ENCODE data around the gene DKK3. TPM values are rescaled to one million over a fixed set of nuclear protein-coding genes. Genes with fewer than 3 reads are reported as not detected.
A peak's percentile ranks its signal among the peaks of the same experiment; 100 is the strongest.

DKK3 gene
- total RNA-seq, 2 donors from 2014 or later = 732 to 847 TPM

- Histone ChIP-seq H3K4me1 (ENCODE audit: control insufficient read depth in 1 of 2, low read depth in 2 of 2) (peaks cover 23 to 82% of the 10 kb centered on the region in 2 donors), H3K27me3 (replicated peaks; ENCODE audit: insufficient read depth) (no peaks in the 10 kb centered on the region), H3K27ac (peak overlapping the region; percentile 73 to 96), H3K36me3 (no peaks in the 10 kb centered on the region), H3K4me3 (no peak overlapping the region), H3K9me3 (no peaks in the 10 kb centered on the region)
- peak; percentile 17 for ATAC-seq (ENCODE audit: insufficient number of reproducible peaks, low FRiP score, low read depth)
- TF ChIP-seq CTCF (IDR thresholded peaks at IDR 0.05) = no peak
- no peak for DNase-seq (ENCODE audit: low spot score)
These were observed 23.3 kb downstream of the DKK3 start for GRCh38 chr11:11985016-11985715.

DNA sequence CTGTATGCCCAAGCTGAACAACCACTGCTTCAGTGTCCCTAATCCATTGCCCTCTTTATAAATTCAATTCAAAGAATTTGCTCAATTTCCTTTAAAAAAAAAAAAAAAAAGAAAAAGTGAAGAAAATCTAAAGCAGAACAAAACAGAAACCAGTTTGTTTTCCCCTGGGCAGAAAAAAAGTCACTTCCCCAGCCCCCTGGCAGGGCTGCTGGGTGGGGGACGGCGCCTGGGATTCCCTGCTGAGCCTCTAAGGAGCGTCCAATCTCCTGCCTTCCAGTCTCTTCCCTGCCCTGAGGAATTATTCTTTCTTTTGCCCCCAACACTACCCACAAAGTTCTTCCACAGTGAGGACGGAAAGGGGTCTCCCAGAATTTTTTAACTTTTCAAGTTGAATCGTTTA lies 23.9 kb downstream of the DKK3 start:
- H3K36me3 ChIP-seq = no peaks in the 10 kb centered on the region
- H3K4me1 ChIP-seq (ENCODE audit: control insufficient read depth in 1 of 2, low read depth in 2 of 2) = peaks cover 27 to 82% of the 10 kb centered on the region in 2 donors
- no peak for ATAC-seq (ENCODE audit: insufficient number of reproducible peaks, low FRiP score, low read depth)
- no peaks in the 10 kb centered on the region for H3K27me3 ChIP-seq (replicated peaks; ENCODE audit: insufficient read depth)
- no peak for DNase-seq (ENCODE audit: low spot score)
- H3K9me3 ChIP-seq = no peaks in the 10 kb centered on the region
- no peak for TF ChIP-seq CTCF (IDR thresholded peaks at IDR 0.05)
- no peak overlapping the region for H3K4me3 ChIP-seq
- peak overlapping the region; percentile 73 to 96 for H3K27ac ChIP-seq

DNA sequence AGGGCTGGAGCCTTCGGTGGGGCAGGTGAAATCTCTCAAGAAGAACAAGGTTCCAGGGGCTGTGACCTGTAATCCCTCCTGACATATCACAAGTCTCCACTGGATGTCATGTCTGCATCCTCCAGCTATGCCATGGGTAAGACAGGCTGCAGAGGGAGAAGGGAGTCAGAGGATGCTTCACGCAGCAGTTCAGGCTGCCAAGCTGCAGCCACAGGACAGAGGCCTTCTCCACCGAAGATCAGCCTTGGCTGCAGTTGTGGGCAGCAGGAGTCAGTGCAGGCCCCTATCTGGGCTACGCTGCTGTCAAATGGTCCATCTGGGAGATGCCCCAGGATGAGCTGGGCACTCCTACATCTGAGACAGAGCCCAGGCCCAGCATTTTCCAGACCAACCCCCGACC lies 25.0 kb downstream of the DKK3 start:
- Histone ChIP-seq H3K36me3 (no peaks in the 10 kb centered on the region), H3K27me3 (replicated peaks; ENCODE audit: insufficient read depth) (no peaks in the 10 kb centered on the region), H3K27ac (peak overlapping the region; percentile 73 to 96), H3K4me1 (ENCODE audit: control insufficient read depth in 1 of 2, low read depth in 2 of 2) (peaks cover 39 to 86% of the 10 kb centered on the region in 2 donors), H3K4me3 (no peak overlapping the region), H3K9me3 (no peaks in the 10 kb centered on the region)
- no peak for DNase-seq (ENCODE audit: low spot score)
- no peak for ATAC-seq (ENCODE audit: insufficient number of reproducible peaks, low FRiP score, low read depth)
- TF ChIP-seq CTCF (IDR thresholded peaks at IDR 0.05) = no peak

- DNase-seq (ENCODE audit: low spot score) = no peak
- H3K4me3 ChIP-seq = no peak overlapping the region
- peak overlapping the region; percentile 77 to 96 for H3K27ac ChIP-seq
- H3K9me3 ChIP-seq = no peaks in the 10 kb centered on the region
- no peaks in the 10 kb centered on the region for H3K36me3 ChIP-seq
- peak; percentile 11 for ATAC-seq (ENCODE audit: insufficient number of reproducible peaks, low FRiP score, low read depth)
- TF ChIP-seq CTCF (IDR thresholded peaks at IDR 0.05) = no peak
- H3K27me3 ChIP-seq (replicated peaks; ENCODE audit: insufficient read depth) = no peaks in the 10 kb centered on the region
- H3K4me1 ChIP-seq (ENCODE audit: control insufficient read depth in 1 of 2, low read depth in 2 of 2) = peaks cover 42 to 86% of the 10 kb centered on the region in 2 donors
These were observed 25.5 kb downstream of the DKK3 start for GRCh38 chr11:11982975-11983374.

GRCh38 chr11:11982461-11982860 lies 26.0 kb downstream of the DKK3 start:
- TF ChIP-seq CTCF (IDR thresholded peaks at IDR 0.05) = no peak
- ATAC-seq (ENCODE audit: insufficient number of reproducible peaks, low FRiP score, low read depth) (no peak), DNase-seq (ENCODE audit: low spot score) (no peak)
- Histone ChIP-seq H3K4me1 (ENCODE audit: control insufficient read depth in 1 of 2, low read depth in 2 of 2) (peaks cover 47 to 88% of the 10 kb centered on the region in 2 donors), H3K9me3 (no peaks in the 10 kb centered on the region), H3K27ac (peak overlapping the region; percentile 77 to 96), H3K36me3 (no peaks in the 10 kb centered on the region), H3K4me3 (no peak overlapping the region), H3K27me3 (replicated peaks; ENCODE audit: insufficient read depth) (no peaks in the 10 kb centered on the region)

All from thoracic aorta (tissue), 2 donors.